NCI-H460 (cell line): Measurements from ENCODE around the gene ZSWIM8. TPM values are rescaled to one million over a fixed set of nuclear protein-coding genes. Genes with fewer than 3 reads are reported as not detected.
"Not testable (repeated sequence)": the region's sequence is repeated elsewhere in the genome, so short reads cannot be mapped to it uniquely, and the experiment has no call there.

Experiments
- DNase-seq: peaks from one replicate; pipeline ENCODE4 v3.0.0-alpha.2; 2016; ENCODE audit warnings: low read depth; ENCODE audit errors: extremely low read depth
- total RNA-seq: library from RNA; depleted of rRNA; stranded (reverse); fragments of >200 nt; shearing (Covaris generic); gene quantifications from 2 replicates; pipeline ENCODE4 v1.2.3, GENCODE V29; 2014

ZSWIM8 gene
- total RNA-seq, 1 experiment from 2014 or later = 19.7 TPM

DNA sequence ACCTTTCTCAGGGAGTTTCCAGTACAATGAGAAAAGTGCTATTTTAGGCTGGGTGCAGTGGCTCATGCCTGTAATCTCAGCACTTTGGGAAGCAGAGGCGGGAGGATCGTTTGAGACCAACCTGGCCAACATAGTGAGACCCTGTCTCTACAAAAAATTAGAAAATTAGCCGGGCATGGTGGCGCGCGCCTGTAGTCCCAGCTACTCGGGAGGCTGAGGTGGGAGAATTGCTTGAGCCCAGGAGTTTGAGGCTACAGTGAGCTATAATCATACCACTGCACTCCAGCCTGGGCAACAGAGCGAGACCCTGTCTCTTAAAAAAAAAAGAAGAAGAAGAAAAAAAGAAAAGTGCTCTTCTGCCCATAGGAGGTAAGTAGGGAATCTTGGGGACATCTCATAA is 10.6 kb downstream of the ZSWIM8 start:
- not testable (repeated sequence) for DNase-seq

DNA sequence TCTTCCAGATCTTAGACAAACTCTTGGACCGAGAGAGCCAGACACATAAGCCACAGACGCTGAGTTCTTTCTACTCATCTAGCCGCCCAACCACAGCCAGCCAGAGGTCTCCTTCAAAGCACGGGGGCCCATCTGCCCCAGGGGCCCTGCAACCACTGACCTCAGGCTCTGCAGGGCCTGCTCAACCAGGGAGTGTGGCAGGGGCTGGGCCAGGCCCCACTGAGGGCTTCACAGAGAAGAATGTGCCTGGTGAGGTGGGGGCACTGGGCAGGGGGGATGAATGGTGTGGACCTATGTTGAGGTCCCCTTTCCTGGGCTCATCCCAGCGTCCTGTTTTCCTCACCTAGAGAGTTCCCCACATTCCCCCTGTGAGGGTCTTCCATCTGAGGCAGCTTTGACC is 11.4 kb downstream of the ZSWIM8 start:
- no peak for DNase-seq

DNA sequence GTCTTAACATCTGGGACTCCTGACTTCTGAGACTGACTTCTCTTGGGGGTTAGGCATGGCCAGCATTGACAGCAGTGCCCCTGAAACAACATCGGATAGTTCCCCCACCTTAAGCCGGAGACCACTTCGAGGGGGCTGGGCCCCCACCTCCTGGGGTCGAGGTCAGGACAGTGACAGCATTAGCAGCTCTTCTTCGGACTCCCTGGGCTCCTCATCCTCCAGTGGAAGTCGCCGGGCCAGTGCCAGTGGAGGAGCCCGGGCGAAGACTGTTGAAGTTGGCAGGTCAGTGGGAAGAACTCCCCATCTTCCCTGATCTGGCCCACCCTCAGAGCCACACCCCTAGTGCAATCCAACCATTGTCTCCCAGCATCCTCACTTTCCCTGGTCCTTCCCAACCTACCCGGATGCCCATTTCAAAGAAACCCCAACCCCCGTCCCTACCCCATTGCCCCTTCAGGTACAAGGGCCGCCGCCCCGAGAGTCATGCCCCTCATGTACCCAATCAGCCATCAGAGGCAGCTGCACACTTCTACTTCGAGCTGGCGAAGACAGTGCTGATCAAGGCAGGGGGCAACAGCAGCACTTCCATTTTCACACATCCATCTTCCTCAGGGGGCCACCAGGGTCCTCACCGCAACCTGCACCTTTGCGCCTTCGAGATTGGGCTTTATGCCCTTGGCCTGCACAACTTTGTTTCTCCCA is 12.1 kb downstream of the ZSWIM8 start:
- DNase-seq = no peak

DNA sequence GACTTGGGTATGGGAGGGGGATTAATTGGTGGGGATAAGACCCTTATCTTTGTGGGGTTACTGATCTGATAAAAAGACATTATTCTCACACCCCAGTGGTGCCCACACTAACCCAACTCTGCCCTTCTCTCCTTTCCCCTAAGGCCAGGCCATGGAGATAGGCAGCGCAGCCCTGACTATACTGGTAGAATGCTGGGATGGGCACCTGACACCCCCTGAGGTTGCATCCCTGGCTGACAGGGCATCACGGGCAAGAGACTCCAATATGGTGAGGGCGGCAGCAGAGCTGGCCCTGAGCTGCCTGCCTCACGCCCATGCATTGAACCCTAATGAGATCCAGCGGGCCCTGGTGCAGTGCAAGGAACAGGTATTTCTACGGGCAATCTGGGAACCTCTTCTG is 12.7 kb downstream of the ZSWIM8 start:
- DNase-seq = no peak

DNA sequence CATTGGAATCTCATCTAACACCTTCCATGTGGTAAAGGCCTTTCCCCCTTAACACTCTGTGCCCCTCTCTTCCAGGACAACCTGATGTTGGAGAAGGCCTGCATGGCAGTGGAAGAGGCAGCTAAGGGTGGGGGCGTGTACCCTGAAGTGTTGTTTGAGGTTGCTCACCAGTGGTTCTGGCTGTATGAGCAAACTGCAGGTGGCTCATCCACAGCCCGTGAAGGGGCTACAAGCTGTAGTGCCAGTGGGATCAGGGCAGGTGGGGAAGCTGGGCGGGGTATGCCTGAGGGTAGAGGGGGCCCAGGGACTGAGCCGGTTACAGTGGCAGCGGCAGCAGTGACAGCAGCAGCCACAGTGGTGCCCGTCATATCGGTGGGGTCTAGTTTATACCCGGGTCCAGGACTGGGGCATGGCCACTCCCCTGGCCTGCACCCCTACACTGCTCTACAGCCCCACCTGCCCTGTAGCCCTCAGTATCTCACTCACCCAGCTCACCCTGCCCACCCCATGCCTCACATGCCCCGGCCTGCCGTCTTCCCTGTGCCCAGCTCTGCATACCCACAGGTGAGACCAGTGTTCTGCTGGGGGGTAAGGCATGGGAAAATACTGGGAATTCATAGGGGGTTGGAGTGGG is 13.6 kb downstream of the ZSWIM8 start:
- DNase-seq = no peak

DNA sequence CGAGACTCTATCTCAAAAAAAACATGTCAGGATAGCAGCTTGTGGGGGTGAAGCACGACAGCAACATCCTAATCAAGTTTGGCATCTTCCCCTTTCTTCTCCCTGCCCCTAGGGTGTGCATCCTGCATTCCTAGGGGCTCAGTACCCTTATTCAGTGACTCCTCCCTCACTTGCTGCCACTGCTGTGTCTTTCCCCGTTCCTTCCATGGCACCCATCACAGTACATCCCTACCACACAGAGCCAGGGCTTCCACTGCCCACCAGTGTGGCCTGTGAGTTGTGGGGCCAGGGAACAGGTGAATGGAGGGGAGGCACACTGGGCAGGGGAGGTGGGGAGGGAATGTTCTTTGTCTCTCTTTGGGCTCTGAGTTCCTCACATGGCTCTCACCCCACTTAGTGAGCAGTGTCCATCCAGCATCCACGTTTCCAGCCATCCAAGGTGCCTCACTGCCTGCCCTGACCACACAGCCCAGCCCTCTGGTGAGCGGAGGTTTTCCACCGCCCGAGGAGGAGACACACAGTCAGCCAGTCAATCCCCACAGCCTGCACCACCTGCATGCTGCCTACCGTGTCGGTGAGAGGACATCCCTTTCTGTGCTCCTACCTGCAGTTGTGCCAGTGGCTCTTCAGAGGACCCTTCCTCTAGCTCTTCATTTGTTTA is 14.6 kb downstream of the ZSWIM8 start:
- DNase-seq = no peak

DNA sequence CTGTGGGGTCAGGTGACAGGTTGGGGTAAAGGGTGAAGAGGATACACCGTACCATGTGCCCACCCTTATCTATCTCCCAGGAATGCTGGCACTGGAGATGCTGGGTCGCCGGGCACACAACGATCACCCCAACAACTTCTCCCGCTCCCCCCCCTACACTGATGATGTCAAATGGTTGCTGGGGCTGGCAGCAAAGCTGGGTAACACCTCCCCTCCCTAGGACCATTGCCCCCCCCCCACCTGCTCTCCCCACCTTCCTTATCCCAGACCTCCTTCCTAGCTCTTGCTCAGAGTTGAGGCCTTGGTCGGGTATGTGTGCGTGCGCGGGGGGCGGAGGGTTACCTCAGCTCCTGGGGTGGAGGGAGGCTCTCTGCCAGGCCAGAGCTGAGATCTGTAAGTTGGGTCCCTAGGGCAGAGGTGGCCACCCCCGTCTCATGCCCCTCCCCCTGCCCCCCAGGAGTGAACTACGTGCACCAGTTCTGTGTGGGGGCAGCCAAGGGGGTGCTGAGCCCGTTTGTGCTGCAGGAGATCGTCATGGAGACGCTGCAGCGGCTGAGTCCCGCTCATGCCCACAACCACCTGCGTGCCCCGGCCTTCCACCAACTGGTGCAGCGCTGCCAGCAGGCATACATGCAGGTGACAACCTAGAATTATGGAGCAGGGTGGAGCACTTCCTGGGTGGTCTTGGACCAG is 15.3 kb downstream of the ZSWIM8 start:
- no peak for DNase-seq

DNA sequence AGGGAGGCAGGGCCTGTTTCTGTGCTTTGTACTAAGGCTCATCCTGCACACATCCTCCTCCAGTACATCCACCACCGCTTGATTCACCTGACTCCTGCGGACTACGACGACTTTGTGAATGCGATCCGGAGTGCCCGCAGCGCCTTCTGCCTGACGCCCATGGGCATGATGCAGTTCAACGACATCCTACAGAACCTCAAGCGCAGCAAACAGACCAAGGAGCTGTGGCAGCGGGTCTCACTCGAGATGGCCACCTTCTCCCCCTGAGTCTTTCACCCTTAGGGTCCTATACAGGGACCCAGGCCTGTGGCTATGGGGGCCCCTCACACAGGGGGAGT is 15.8 kb downstream of the ZSWIM8 start:
- DNase-seq = no peak

DNA sequence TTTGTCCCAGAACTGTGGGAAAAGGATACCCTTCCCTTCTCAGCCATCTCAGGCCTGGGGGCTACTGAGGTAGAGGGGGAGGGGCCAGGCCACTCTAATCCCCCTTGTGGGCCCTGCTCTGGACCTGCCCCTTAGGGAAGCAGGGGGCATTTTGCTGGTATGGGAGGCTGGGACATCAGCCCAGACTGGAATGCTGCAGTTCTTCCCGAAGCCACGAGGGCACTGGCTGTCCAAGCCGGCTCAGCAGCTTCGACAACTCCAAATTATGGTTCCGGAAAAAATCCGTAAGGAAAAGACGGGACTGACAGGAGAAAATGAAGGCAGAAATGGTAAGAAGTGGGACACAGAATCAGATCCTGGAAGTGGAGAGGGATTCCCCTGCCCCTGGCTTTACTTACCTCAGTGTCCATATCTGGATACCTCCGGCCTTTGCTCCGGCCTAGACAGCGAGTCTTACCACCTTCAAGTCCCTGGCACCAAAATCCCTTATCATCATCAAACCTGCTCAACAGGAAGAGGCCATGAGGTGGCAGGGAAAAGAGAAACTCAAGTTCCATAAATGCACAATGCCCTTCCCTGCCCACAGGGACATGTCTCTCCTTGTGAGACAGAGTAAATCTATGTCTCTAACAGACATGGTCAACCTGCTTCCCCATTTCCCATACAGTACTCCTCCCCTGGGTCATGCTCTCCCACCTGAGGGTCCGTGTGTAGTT is 17.0 kb downstream of the ZSWIM8 start:
- DNase-seq = no peak

DNA sequence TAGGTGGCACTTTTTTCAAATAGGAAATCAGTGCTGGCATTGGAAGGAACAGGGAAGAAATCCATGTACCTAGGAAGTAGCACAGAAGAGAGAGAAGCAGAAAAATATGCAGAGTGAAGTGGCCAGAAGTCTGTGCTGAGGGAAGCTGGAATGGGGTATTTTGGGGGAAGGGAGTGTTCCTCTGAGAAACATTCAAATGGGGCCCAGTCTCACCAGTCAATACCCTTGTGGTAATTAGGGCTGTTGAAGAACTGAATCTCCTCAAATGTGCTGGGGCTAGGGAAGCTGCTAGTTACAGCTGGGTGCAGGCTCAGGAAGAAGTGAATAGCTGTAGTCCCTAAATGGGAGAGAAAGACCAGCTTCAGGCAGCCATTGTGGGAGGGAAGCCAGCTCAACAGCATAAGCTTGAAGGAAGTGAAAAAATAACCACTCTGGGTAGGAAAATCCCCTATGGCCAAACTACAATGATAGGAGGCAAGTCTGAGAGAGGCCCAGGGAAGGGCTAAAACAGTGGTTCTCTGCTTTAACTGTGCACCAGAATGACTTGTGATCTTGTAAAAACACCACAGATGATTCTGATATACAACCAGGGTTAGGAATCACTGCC is 18.4 kb downstream of the ZSWIM8 start:
- DNase-seq = no peak

DNA sequence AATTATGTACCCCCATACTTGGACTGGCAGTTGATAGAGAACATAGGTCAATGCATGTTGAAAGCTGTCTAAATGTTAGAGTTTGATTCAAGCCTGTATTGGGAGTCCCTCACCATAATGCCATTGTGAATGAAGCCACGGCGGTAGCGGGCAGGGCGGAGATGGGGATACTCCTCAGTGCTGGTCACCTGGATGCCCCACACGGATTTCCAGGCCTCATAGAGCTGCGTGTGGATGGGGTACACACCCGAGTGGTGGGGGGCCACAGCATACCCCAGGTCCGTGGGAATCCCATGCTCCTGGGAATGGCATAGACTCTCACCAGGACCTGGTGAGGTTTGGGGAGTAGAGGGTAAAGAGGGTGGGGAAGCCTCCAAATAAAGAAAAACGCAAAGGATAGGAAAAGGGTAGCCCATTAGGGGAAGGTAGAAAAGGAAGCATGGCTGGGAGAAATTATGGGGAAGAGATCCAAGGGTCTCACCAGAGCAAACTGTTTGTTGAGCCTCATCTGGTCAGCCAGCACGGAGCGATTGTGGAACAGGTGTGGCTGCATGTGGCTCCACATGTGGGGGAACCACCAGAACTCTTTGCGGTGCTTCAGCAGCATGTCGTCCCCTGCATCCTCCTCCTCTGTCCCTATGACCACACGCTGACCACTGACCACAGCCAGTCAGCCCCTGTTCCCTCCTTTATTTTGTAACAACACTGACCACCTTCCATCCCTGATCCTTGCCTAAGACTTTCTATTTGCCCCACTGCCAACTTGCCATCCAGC is 21.0 kb downstream of the ZSWIM8 start:
- DNase-seq = no peak

DNA sequence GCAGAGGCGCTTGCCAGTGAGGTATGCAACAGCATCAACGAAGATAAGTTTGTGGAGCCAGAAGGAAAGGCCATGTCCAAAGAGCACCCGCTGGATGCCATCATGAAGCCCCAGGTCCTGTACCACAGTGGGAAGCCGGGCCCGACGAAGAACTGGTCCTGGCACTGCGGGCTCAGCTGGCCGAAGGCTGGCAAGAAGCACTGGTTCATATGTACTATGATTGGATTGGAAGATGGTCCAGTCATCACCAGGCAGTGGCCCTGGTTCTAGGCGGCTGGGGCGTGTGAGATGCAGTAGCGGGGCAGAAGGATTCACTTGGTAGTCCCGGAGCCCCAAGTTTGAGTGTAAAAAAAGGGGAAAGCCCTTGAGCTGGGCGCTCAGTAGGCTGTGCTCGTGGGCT is 22.1 kb downstream of the ZSWIM8 start:
- no peak for DNase-seq

DNA sequence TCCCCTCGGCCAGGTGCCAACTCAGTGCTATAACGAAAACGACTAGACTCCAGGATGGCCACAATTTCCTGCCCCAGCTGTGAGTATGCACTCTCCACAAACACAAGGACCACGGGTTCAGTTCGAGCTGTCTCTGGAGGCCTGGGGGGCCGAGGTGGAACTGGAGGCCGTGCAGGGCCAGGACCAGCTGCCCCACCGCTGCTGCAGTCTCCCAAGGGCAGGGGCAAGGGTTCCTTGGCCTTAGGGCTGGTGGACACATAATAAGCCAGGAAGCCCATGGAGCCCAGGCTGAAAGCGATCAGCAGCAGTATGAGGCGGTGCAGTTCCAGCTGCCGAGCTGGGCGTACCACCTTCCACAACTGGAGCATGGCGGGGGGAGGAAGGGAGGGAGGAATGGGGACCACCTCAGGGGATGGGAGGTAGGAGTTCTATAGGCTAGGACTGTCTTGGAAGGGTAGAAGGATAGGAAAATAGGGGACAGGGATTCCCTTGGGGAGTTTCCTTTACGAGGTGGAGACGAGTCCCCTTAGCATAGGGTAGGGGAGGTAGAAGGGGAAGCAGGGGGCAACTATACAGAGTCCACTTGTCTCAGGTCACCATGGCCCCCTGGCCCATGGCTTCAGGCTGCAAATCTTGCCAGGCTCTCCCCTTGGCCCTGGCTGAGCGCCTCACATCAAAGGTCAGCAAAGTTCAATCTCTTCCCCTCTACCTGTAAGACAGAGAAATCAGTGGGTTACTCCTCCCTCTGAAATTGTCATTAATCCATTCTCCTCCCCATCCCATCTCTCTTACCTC is 22.8 kb downstream of the ZSWIM8 start:
- DNase-seq = no peak

DNA sequence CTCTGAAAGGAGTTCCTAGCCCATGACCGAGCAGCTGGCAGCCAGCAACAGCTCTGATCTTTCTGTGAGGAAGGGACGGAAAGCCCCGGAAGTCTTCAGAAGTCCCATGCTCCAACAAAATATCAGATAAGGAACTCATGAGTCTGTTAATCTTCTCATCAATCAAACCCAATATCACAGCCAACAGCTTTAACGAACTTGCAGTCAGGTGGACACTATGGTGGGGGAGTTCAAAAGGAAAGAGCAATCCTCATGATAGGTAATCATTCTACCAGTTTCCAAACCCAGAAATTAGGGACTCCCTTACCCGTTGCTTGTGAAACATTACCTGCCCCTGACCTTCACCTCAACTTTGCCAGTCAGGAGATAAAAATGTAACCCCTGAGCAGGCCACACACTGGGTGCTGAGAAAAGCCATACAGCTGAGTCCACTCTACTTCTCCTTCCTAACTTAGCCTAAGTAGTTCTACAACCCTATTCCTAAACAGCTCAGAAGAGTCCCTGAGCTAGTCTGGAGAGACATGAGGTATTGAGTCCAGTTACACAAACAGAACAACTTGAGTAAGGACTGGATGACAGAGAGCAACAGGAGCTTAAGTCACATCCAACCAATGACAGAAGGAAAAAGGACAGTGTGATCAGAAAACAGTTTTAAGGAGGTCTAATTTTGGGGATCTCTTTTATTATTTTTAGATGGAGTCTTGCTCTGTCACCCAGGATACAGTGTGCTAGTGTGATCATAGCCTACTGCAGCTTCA is 23.8 kb downstream of the ZSWIM8 start:
- no peak for DNase-seq

DNA sequence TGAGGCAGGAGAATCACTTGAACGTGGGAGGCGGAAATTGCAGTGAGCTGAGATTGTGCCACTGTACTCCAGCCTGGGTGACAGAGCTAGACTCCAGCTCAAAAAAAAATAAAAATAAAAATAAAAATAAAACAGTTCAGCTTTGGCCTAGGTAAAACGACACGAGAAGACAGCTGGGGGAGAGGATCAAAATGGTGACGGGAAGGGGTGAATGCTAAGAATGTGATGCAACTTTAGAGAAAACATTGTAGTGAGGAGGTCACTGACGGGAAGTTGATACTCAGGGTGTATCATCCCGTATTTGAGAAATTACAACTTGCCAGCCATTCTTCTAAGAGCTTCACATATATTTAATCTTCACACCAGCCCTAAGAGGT is 24.9 kb downstream of the ZSWIM8 start:
- no peak for DNase-seq

DNA sequence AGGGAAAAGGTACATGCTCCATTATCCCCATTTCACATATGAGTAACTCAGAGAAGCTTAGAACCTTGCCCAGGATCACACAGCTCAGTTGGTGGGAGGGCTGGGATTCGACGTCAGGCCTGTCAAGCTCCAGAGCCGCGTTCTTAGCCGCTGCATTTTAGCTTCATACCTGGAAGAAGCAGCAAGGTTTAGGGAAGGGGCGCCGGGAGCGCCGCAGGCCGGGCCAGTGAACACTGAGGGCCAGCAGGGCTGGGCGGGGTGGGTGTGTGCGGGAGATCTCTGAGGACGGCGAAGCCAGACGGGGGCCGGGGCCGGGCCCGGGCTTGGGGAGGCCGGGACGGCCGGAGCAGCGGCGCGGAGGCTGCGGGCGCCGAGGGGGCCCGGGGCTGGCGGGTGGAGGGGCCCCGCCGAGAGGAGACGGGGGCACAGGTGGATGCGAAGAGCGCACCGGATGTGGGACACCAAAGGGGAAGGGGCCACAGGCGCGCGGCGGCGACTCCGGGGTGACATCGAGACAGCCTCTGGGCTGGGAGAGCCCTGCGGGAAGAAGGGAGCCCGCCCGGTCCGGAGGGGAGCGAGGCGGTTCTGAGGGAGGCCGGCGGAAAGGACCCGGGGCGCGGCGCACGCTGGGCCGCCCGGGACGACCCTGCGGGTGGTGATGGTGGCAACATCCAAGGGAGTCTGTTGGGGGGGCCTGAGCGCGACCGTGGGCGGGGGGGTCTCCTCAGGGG is 25.5 kb downstream of the ZSWIM8 start:
- no peak for DNase-seq

DNA sequence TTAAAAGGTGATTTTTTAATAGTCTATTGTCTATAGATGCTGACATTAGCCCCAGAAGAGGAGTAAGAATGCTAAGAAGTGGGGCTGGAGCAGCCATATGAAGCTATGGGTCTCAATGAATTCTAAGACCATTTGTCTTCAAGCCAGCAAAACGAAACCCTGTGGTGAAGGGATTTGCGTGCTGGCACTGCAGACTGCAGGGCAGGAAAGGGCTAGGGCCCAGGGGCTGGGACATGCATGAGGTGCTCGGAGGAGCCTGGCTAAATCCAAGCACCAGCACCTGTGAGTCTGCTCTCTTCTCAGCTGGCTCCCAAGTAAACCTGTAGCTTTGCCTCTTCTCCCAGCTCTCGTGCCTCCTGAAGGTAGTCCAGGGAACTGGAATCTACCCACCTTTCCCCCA is 27.3 kb downstream of the ZSWIM8 start:
- no peak for DNase-seq

DNA sequence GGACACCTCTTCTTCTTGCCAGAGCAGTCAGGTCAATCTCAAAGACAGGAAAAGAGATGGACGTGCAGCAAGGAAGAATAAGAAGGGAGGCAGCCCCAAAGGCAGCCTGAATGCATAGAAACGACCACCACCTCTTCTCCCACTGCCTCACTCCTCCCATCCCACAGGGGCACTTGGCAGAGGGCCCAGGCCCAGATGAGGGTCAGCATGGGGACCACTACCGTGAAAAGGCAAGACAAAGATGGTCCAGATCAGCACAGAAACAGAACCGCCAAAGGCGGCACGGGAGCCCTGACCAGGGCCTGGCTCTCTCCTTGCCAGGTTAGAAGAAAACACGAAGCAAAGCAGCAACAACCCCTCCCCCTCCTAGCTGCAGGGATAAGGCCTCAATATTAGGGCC is 27.9 kb downstream of the ZSWIM8 start:
- DNase-seq = no peak
